Tibial nerve (tissue), 4 donors: Measurements from ENCODE around the gene MLEC. TPM values are rescaled to one million over a fixed set of nuclear protein-coding genes. Genes with fewer than 3 reads are reported as not detected.

Experiments
- DNase-seq, 2 donors: peaks; one replicate each; pipeline ENCODE4 v3.0.0-alpha.2; 2019; ENCODE audit warnings: low spot score in 2 of 2
- H3K27ac ChIP-seq, 4 donors: fragments of 200-600 bp; sonication (generic) in 3 of 4; one replicate each; pipeline ENCODE4 v1.5.1; 2017 to 2019; ENCODE audit warnings: mild to moderate bottlenecking in 1 of 4
- H3K27me3 ChIP-seq, 2 donors: fragments of 200-600 bp; sonication (generic) in 1 of 2; one replicate each; pipeline versions ENCODE4 v1.5.1 to v1.6.0; 2017 to 2019
- H3K36me3 ChIP-seq, 3 donors: fragments of 200-600 bp; sonication (generic); one replicate each; pipeline ENCODE4 v1.5.1; 2018 to 2019
- H3K4me1 ChIP-seq, 4 donors: fragments of 200-600 bp; sonication (generic) in 3 of 4; one replicate each; pipeline ENCODE4 v1.5.1; 2017 to 2019
- H3K4me3 ChIP-seq, 4 donors: fragments of 200-600 bp; sonication (generic) in 3 of 4; one replicate each; pipeline ENCODE4 v1.5.1; 2017 to 2019; ENCODE audit warnings: mild to moderate bottlenecking in 1 of 4, moderate library complexity in 1 of 4
- H3K9me3 ChIP-seq, 4 donors: fragments of 200-600 bp; sonication (generic) in 3 of 4; one replicate each; pipeline ENCODE4 v1.5.1; 2017 to 2019
- EP300 ChIP-seq, 2 donors: sonication (generic); formaldehyde crosslinking; IDR thresholded peaks; one replicate each; pipeline ENCODE4 v1.6.1; 2017; ENCODE audit warnings: antibody characterized with exemption in 2 of 2, mild to moderate bottlenecking in 1 of 2
- POLR2A ChIP-seq, 2 donors: fragments of 450-650 bp; IDR thresholded peaks; one replicate each; pipeline ENCODE4 v1.6.1; 2017; ENCODE audit warnings: antibody characterized with exemption in 2 of 2, mild to moderate bottlenecking in 2 of 2, moderate library complexity in 2 of 2
- whole genome bisulfite sequencing, 2 donors: methylation state at CpG; one replicate each; pipeline ENCODE4 v1.1.5; 2018; 5-methylcytosine and 5-hydroxymethylcytosine counted together
- total RNA-seq, 4 donors: library from RNA; depleted of rRNA; stranded (reverse); fragments of >200 nt; gene quantifications; one replicate each; pipeline ENCODE4 v1.1.0, GENCODE V29; 2016
- TF ChIP-seq, protein P1 (sequence below), 5 experiments: fragments of 200-600 bp in 3 of 5; fragments of 450-650 bp in 2 of 5; sonication (generic) in 3 of 5; IDR thresholded peaks; one replicate each; pipeline ENCODE4 v1.5.1; 2016 to 2019; ENCODE audit warnings: antibody characterized with exemption in 5 of 5, mild to moderate bottlenecking in 3 of 5, moderate library complexity in 2 of 5

MLEC gene
- total RNA-seq, 4 donors from 2014 or later, result 42.6 to 67.8 (median 58.6) TPM

DNA sequence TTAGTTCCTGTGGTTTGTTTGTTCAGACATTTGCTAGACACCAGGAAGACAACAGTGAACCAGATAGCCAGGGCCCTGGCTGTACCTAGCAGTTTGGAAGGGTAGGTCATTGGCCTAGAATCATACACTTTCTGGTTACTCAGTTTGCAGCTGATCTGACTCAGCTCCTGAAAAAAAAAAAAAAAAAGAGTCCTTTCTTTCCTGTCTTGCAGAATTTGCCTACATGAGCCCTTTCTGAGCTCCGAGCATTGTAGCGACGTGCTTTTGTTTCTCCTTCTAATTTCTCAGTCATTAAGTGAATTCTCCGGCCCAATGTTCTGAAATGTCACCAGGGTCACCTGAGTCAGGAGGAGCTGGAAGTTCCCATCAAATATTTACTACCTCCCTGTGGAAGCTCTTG lies 44.1 kb upstream of the MLEC start:
- Histone ChIP-seq H3K36me3 (no peaks in the 10 kb centered on the region), H3K9me3 (no peaks in the 10 kb centered on the region), H3K4me1 (peaks cover 0 to 18% (median 6%) of the 10 kb centered on the region in 4 donors), H3K27ac (no peak overlapping the region), H3K4me3 (no peak overlapping the region), H3K27me3 (peaks cover 5 to 58% of the 10 kb centered on the region in 2 donors)
- 68 to 85% methylated on average over 4 of the region's 4 CpGs for WGBS, 2 donors
- DNase-seq, result no peak
- TF ChIP-seq, protein P1, sequence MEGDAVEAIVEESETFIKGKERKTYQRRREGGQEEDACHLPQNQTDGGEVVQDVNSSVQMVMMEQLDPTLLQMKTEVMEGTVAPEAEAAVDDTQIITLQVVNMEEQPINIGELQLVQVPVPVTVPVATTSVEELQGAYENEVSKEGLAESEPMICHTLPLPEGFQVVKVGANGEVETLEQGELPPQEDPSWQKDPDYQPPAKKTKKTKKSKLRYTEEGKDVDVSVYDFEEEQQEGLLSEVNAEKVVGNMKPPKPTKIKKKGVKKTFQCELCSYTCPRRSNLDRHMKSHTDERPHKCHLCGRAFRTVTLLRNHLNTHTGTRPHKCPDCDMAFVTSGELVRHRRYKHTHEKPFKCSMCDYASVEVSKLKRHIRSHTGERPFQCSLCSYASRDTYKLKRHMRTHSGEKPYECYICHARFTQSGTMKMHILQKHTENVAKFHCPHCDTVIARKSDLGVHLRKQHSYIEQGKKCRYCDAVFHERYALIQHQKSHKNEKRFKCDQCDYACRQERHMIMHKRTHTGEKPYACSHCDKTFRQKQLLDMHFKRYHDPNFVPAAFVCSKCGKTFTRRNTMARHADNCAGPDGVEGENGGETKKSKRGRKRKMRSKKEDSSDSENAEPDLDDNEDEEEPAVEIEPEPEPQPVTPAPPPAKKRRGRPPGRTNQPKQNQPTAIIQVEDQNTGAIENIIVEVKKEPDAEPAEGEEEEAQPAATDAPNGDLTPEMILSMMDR (IDR thresholded peaks at IDR 0.05), result no peak
- TF ChIP-seq POLR2A (IDR thresholded peaks at IDR 0.05) (no peak), EP300 (IDR thresholded peaks at IDR 0.05) (no peak)

- H3K27ac ChIP-seq, result no peak overlapping the region
- peaks cover 5 to 55% of the 10 kb centered on the region in 2 donors for H3K27me3 ChIP-seq
- H3K36me3 ChIP-seq, result no peaks in the 10 kb centered on the region
- peaks cover 0 to 20% (median 6%) of the 10 kb centered on the region in 4 donors for H3K4me1 ChIP-seq
- no peak for DNase-seq
- WGBS, 2 donors, result 84 to 85% methylated on average over 4 of the region's 4 CpGs
- H3K4me3 ChIP-seq, result no peak overlapping the region
- TF ChIP-seq POLR2A (IDR thresholded peaks at IDR 0.05), result no peak
- no peak for TF ChIP-seq EP300 (IDR thresholded peaks at IDR 0.05)
- TF ChIP-seq, protein P1 (IDR thresholded peaks at IDR 0.05), result no peak
- no peaks in the 10 kb centered on the region for H3K9me3 ChIP-seq
Measured at GRCh38 chr12:120643574-120643973, 43.4 kb upstream of the MLEC start.

- H3K36me3 ChIP-seq, result no peaks in the 10 kb centered on the region
- H3K27ac ChIP-seq, result no peak overlapping the region
- no peaks in the 10 kb centered on the region for H3K9me3 ChIP-seq
- 65 to 71% methylated on average over 6 of the region's 6 CpGs for WGBS, 2 donors
- peaks cover 0 to 27% (median 11%) of the 10 kb centered on the region in 4 donors for H3K4me1 ChIP-seq
- no peak overlapping the region for H3K4me3 ChIP-seq
- TF ChIP-seq POLR2A (IDR thresholded peaks at IDR 0.05), result no peak
- no peak for DNase-seq
- H3K27me3 ChIP-seq, result peaks cover 5 to 48% of the 10 kb centered on the region in 2 donors
Measured at GRCh38 chr12:120646044-120646443, 40.9 kb upstream of the MLEC start.

DNA sequence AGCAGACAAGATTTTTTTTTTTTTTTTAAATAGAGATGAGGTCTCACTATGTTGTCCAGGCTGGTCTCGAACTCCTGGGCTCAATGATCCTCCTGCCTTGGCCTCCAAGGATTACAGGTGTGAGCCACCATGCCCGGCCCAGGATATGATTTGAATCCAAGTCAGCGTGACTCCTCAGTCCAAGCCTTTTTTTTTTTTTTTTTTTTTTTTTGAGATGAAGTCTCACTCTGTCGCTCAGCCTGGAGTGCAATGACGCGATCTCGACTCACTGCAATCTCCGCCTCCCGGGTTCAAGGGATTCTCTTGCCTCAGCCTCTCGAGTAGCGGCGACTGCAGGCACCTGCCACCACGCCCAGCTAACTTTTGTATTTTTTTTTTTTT lies 39.6 kb upstream of the MLEC start:
- H3K27me3 ChIP-seq, result peaks cover 0 to 43% of the 10 kb centered on the region in 2 donors
- TF ChIP-seq EP300 (IDR thresholded peaks at IDR 0.05), result no peak
- no peak for TF ChIP-seq POLR2A (IDR thresholded peaks at IDR 0.05)
- TF ChIP-seq, protein P1 (IDR thresholded peaks at IDR 0.05), result no peak
- WGBS, 2 donors, result 85 to 89% methylated on average over 13 of the region's 13 CpGs
- no peak overlapping the region for H3K4me3 ChIP-seq
- DNase-seq, result no peak
- H3K4me1 ChIP-seq, result peaks cover 0 to 18% (median 7%) of the 10 kb centered on the region in 4 donors
- H3K9me3 ChIP-seq, result no peaks in the 10 kb centered on the region
- no peaks in the 10 kb centered on the region for H3K36me3 ChIP-seq
- H3K27ac ChIP-seq, result no peak overlapping the region

DNA sequence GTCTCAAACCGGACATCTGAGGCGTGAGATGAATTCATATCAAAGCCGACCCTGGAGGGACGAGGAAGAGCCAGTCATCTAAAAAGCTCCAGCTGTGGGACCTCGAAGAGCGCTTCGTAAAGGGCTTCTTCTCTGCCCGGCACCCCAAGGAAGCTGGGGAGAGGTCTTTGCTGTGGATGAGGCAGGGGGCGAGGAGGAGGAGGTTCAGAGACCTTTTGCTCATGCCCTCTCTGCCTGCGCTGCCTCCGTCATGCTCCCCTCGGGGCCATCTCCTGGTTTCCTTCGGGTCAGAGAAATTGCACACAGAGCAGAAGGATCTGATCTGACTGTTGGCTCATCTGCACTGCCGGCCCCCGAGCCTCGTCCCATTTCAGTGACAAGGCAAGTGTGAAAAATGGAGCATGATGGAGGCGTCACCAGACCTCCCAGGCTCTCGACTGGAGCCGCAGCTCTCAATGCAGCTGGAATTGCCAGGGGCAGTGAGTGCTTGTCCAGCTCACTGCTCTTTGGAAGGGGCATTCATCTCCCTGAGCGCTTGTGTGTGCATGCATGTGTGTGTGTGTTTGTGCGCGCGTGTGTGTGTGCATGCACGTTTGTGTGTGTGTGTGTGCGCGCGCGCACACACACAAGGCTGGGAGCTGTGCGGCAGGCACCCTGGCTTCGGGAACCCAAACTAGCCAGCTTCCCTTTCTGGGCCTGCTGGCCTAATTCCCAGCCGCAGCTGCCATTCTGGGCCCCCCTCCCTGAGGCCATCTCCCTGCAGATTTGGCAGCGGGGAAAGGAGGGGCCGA lies 37.3 kb upstream of the MLEC start:
- Histone ChIP-seq H3K4me1 (peaks cover 0 to 18% (median 7%) of the 10 kb centered on the region in 4 donors), H3K36me3 (no peaks in the 10 kb centered on the region), H3K27ac (peak overlapping the region in 1 of 4 donors; percentile 41), H3K9me3 (no peaks in the 10 kb centered on the region), H3K27me3 (peaks cover 0 to 32% of the 10 kb centered on the region in 2 donors), H3K4me3 (peak overlapping the region in 2 of 4 donors; percentile 3 to 46)
- DNase-seq, result no peak
- TF ChIP-seq, protein P1 (IDR thresholded peaks at IDR 0.05), result peak in 1 of 5 experiments; percentile 28
- TF ChIP-seq POLR2A (IDR thresholded peaks at IDR 0.05), result no peak
- WGBS, 2 donors, result 6 to 21% methylated on average over 20 to 33 of the region's 33 CpGs
